Glutamatergic neuron (in vitro differentiated cells): ENCODE data around the gene NOSTRIN. TPM values are rescaled to one million over a fixed set of nuclear protein-coding genes. Genes with fewer than 3 reads are reported as not detected.

Experiments
- DNase-seq: peaks from one replicate; pipeline ENCODE4 v3.0.0; 2022
- H3K27ac Mint-ChIP-seq: one replicate; pipeline ENCODE4 v1.8.0; 2020; ENCODE audit warnings: mild to moderate bottlenecking, mixed read lengths, inconsistent platforms; ENCODE audit not compliant: unreplicated experiment
- H3K27me3 Mint-ChIP-seq: one replicate; pipeline ENCODE4 v1.8.0; 2020; ENCODE audit warnings: mild to moderate bottlenecking, moderate library complexity, mixed read lengths, inconsistent platforms; ENCODE audit not compliant: unreplicated experiment
- H3K36me3 Mint-ChIP-seq: one replicate; pipeline ENCODE4 v1.8.0; 2020; ENCODE audit warnings: mild to moderate bottlenecking, mixed read lengths, inconsistent platforms; ENCODE audit not compliant: unreplicated experiment
- H3K4me1 Mint-ChIP-seq: one replicate; pipeline ENCODE4 v1.8.0; 2020; ENCODE audit warnings: mild to moderate bottlenecking, low read depth, mixed read lengths, inconsistent platforms; ENCODE audit not compliant: unreplicated experiment
- H3K4me3 Mint-ChIP-seq: one replicate; pipeline ENCODE4 v1.8.0; 2020; ENCODE audit warnings: mild to moderate bottlenecking, mixed read lengths, inconsistent platforms; ENCODE audit not compliant: unreplicated experiment
- H3K9me3 Mint-ChIP-seq: one replicate; pipeline ENCODE4 v1.8.0; 2020; ENCODE audit warnings: mild to moderate bottlenecking, moderate library complexity, mixed read lengths, inconsistent platforms; ENCODE audit not compliant: unreplicated experiment
- total RNA-seq: library from RNA; stranded (reverse); fragmentation: NEBNext Ultra II Directional; extraction: Animal tissue kit (Norgen Biotek cat#: 25700); gene quantifications from one replicate; pipeline ENCODE4 v1.2.1, GENCODE V29; 2021; ENCODE audit not compliant: unreplicated experiment
- TF ChIP-seq, protein P1 (sequence below): fragments of 200-600 bp; sonication (generic); IDR thresholded peaks from one replicate; pipeline ENCODE4 v1.5.0; 2021; ENCODE audit not compliant: partially characterized antibody, unreplicated experiment

Gene NOSTRIN
- total RNA-seq, 1 donor from 2014 or later: not detected

- H3K27ac Mint-ChIP-seq: no peak overlapping the region
- H3K4me1 Mint-ChIP-seq: no peaks in the 10 kb centered on the region
Measured at GRCh38 chr2:168796090-168796577, 6.3 kb upstream of the NOSTRIN start.

DNA sequence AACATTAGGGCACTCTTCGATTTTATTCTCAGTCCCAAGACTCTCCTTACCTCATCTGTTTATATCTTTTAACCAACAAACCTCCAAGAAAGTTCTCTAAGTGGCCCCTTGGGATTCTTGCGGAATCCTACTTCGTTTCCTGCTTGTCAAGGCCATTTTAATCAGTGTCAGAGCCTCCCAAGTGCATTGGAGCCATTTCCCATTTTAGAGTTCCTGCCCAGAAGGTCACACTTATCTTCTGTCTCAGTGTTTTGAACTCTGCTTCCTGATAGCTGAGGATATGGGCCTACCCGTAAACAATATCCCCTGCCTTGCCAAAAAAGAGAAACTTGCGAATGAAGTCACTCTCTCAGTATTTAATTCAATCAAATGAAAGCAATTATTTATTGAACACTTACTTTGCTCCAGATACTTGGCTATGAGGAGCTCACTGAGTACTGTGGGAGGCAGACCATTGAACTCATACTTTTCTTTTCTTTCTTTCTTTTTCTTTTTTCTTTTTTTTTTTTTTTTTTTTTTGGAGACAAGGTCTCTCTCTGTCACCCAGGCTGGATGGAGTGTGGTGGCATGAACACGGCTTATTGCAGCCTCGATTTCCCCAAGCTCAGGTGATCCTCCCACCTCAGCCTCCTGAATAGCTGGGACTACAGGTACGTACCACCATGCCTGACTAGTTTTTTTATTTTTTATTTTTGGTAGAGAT, 5.7 kb upstream of the NOSTRIN start:
- H3K4me3 Mint-ChIP-seq: no peak overlapping the region
- H3K9me3 Mint-ChIP-seq: no peaks in the 10 kb centered on the region
- H3K27ac Mint-ChIP-seq: no peak overlapping the region
- H3K36me3 Mint-ChIP-seq: no peaks in the 10 kb centered on the region
- no peaks in the 10 kb centered on the region for H3K4me1 Mint-ChIP-seq
- H3K27me3 Mint-ChIP-seq: peaks cover 4% of the 10 kb centered on the region
- no peak for DNase-seq
- TF ChIP-seq, protein P1, sequence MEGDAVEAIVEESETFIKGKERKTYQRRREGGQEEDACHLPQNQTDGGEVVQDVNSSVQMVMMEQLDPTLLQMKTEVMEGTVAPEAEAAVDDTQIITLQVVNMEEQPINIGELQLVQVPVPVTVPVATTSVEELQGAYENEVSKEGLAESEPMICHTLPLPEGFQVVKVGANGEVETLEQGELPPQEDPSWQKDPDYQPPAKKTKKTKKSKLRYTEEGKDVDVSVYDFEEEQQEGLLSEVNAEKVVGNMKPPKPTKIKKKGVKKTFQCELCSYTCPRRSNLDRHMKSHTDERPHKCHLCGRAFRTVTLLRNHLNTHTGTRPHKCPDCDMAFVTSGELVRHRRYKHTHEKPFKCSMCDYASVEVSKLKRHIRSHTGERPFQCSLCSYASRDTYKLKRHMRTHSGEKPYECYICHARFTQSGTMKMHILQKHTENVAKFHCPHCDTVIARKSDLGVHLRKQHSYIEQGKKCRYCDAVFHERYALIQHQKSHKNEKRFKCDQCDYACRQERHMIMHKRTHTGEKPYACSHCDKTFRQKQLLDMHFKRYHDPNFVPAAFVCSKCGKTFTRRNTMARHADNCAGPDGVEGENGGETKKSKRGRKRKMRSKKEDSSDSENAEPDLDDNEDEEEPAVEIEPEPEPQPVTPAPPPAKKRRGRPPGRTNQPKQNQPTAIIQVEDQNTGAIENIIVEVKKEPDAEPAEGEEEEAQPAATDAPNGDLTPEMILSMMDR: no peak

More at GRCh38 chr2:168796090-168796577, 6.3 kb upstream of the NOSTRIN start:
- TF ChIP-seq, protein P1: no peak
- no peak for DNase-seq
- H3K27me3 Mint-ChIP-seq: peaks cover 4% of the 10 kb centered on the region
- no peaks in the 10 kb centered on the region for H3K36me3 Mint-ChIP-seq
- no peaks in the 10 kb centered on the region for H3K9me3 Mint-ChIP-seq
- H3K4me3 Mint-ChIP-seq: no peak overlapping the region

- Mint-ChIP-seq H3K9me3 (no peaks in the 10 kb centered on the region), H3K4me3 (no peak overlapping the region), H3K4me1 (peaks cover 2% of the 10 kb centered on the region), H3K36me3 (no peaks in the 10 kb centered on the region), H3K27me3 (peaks cover 4% of the 10 kb centered on the region), H3K27ac (no peak overlapping the region)
- TF ChIP-seq, protein P1: no peak
- DNase-seq: no peak
Measured at GRCh38 chr2:168797286-168797655, 5.2 kb upstream of the NOSTRIN start.

DNA sequence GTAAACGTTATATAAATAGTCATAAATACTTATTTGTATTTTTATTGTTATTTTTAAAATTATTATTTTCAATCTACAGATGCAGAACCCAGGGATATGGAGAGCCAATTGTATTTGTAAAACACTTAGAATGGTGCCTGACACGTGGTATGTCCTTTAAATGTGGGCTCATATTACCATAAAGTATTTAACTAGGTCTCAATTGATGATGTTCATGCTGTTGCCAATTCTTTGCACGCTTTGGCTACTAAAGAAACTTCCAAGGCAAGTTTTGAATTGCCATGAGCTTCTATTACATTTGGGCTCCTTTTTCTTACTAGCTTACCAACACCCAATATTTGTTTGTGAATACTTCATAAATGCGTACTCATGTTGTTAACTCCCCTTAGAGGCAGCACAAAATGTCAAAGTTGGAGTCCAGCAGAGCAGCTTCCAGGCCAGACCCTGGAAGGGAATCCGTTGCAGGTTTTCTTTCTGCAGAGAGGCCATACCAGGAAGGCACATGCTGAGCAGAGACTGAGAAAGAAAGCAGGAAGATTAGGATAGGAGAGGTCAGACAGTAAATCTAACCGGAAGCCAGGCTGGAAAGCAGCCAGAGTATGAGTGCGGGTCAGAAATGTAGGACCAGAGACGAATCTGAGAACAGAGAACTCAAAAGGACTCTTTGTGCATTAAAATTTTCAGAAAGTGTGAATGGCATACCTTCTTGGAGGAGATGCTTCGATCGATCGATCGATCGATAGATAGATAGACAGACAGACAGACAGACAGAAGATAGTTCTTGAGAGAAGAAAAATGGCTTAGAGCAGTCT, 4.2 kb upstream of the NOSTRIN start:
- H3K36me3 Mint-ChIP-seq: no peaks in the 10 kb centered on the region
- no peak for DNase-seq
- H3K27me3 Mint-ChIP-seq: peaks cover 4% of the 10 kb centered on the region
- no peaks in the 10 kb centered on the region for H3K9me3 Mint-ChIP-seq
- H3K4me1 Mint-ChIP-seq: peaks cover 2% of the 10 kb centered on the region
- H3K4me3 Mint-ChIP-seq: no peak overlapping the region
- TF ChIP-seq, protein P1: no peak
- no peak overlapping the region for H3K27ac Mint-ChIP-seq
